HL-60 (cell line): Measurements from ENCODE around the gene SIRT4.

Source experiments
- CTCF ChIP-seq: IDR thresholded peaks from one replicate; pipeline ENCODE4 v1.5.1; 2011; ENCODE audit warnings: low read length, control low read depth, inconsistent platforms; ENCODE audit not compliant: insufficient read depth
- GABPA ChIP-seq: IDR thresholded peaks from 2 replicates; pipeline ENCODE4 v1.6.1; 2012; ENCODE audit warnings: low read depth
- POLR2AphosphoS5 ChIP-seq: IDR thresholded peaks from 2 replicates; pipeline ENCODE4 v1.6.1; 2012; ENCODE audit warnings: low read depth
- REST ChIP-seq: IDR thresholded peaks from 2 replicates; pipeline ENCODE4 v1.6.1; 2012; ENCODE audit warnings: low read depth; ENCODE audit not compliant: insufficient replicate concordance
- SPI1 ChIP-seq: IDR thresholded peaks from 2 replicates; pipeline ENCODE4 v1.6.1; 2012; ENCODE audit warnings: low read depth, mild to moderate bottlenecking, borderline replicate concordance

GRCh38 chr12:120331390-120331789 is 29.3 kb downstream of the SIRT4 start:
- TF ChIP-seq CTCF (no peak), POLR2AphosphoS5 (no peak), REST (no peak), SPI1 (no peak), GABPA (no peak)
